KMS-11 (cell line): ENCODE measurements around the gene GPR155.

Experiments
- H2AFZ ChIP-seq: fragments of 200-600 bp; sonication (generic); 2 replicates; pipeline ENCODE4 v1.6.1; 2016; ENCODE audit warnings: antibody characterized with exemption, mixed run types, low read depth
- H3K27ac ChIP-seq: fragments of 200-600 bp; sonication (generic); 2 replicates; pipeline ENCODE4 v1.6.1; 2016; ENCODE audit warnings: mild to moderate bottlenecking, mixed run types
- H3K27me3 ChIP-seq: fragments of 200-600 bp; sonication (generic); 2 replicates; pipeline ENCODE4 v1.6.1; 2017; ENCODE audit warnings: mild to moderate bottlenecking, low read depth, mixed run types, moderate library complexity; ENCODE audit not compliant: insufficient read depth
- H3K36me3 ChIP-seq: fragments of 200-600 bp; sonication (generic); 2 replicates; pipeline ENCODE4 v1.6.1; 2017; ENCODE audit warnings: mild to moderate bottlenecking, mixed run types; ENCODE audit not compliant: insufficient read depth
- H3K4me1 ChIP-seq: fragments of 200-600 bp; sonication (generic); 2 replicates; pipeline ENCODE4 v1.6.1; 2016; ENCODE audit warnings: mild to moderate bottlenecking, low read depth, mixed run types; ENCODE audit not compliant: poor library complexity, severe bottlenecking
- H3K4me2 ChIP-seq: fragments of 200-600 bp; sonication (generic); 2 replicates; pipeline ENCODE4 v1.7.0; 2016; ENCODE audit warnings: mild to moderate bottlenecking, mixed run types
- H3K4me3 ChIP-seq: fragments of 200-600 bp; sonication (generic); IDR thresholded peaks from 2 replicates; pipeline ENCODE4 v1.6.1; 2017; ENCODE audit warnings: low read depth, low read length, mixed read lengths; ENCODE audit not compliant: insufficient read depth
- H3K79me2 ChIP-seq: fragments of 200-600 bp; sonication (generic); 2 replicates; pipeline ENCODE4 v1.6.1; 2016; ENCODE audit warnings: low read depth, mixed run types; ENCODE audit not compliant: insufficient read depth
- H3K9ac ChIP-seq: fragments of 200-600 bp; sonication (generic); 2 replicates; pipeline ENCODE4 v1.6.1; 2016; ENCODE audit warnings: mild to moderate bottlenecking, mixed run types
- H4K20me1 ChIP-seq: fragments of 200-600 bp; sonication (generic); 2 replicates; pipeline ENCODE4 v1.6.1; 2016; ENCODE audit warnings: mild to moderate bottlenecking, mixed run types; ENCODE audit not compliant: insufficient read depth
- CTCF ChIP-seq: fragments of 200-600 bp; sonication (generic); conservative IDR thresholded peaks from 2 replicates; pipeline ENCODE4 v1.6.1; 2017; ENCODE audit warnings: low read depth, mild to moderate bottlenecking, antibody characterized with exemption, low read length, moderate library complexity, mixed read lengths

GPR155 gene

GRCh38 chr2:174527959-174528358 is 41.1 kb upstream of the GPR155 start:
- Histone ChIP-seq H3K36me3 (no peaks in the 10 kb centered on the region), H4K20me1 (no peaks in the 10 kb centered on the region), H3K27me3 (no peaks in the 10 kb centered on the region), H3K27ac (no peak overlapping the region), H3K9ac (no peak overlapping the region), H3K79me2 (no peaks in the 10 kb centered on the region), H3K4me1 (no peaks in the 10 kb centered on the region), H3K4me2 (no peak overlapping the region), H3K4me3 (no peak overlapping the region), H2AFZ (no peak overlapping the region)
- TF ChIP-seq CTCF = no peak

- H3K27me3 ChIP-seq = no peaks in the 10 kb centered on the region
- H3K79me2 ChIP-seq = no peaks in the 10 kb centered on the region
- no peak overlapping the region for H2AFZ ChIP-seq
- no peaks in the 10 kb centered on the region for H3K4me1 ChIP-seq
- H3K36me3 ChIP-seq = no peaks in the 10 kb centered on the region
- no peak overlapping the region for H3K4me3 ChIP-seq
- H4K20me1 ChIP-seq = no peaks in the 10 kb centered on the region
- H3K9ac ChIP-seq = no peak overlapping the region
- no peak for TF ChIP-seq CTCF
- H3K4me2 ChIP-seq = no peak overlapping the region
- no peak overlapping the region for H3K27ac ChIP-seq
These were observed 40.4 kb upstream of the GPR155 start for GRCh38 chr2:174527101-174527721.

- Histone ChIP-seq H3K36me3 (no peaks in the 10 kb centered on the region), H3K79me2 (no peaks in the 10 kb centered on the region), H3K4me3 (no peak overlapping the region), H3K9ac (no peak overlapping the region), H3K4me2 (no peak overlapping the region), H3K27ac (no peak overlapping the region), H4K20me1 (no peaks in the 10 kb centered on the region), H3K27me3 (no peaks in the 10 kb centered on the region), H3K4me1 (no peaks in the 10 kb centered on the region), H2AFZ (no peak overlapping the region)
- no peak for TF ChIP-seq CTCF
These were observed 37.7 kb upstream of the GPR155 start for GRCh38 chr2:174524527-174524926.

GRCh38 chr2:174522553-174522952 is 35.7 kb upstream of the GPR155 start:
- Histone ChIP-seq H3K27me3 (no peaks in the 10 kb centered on the region), H3K79me2 (no peaks in the 10 kb centered on the region), H3K36me3 (no peaks in the 10 kb centered on the region), H2AFZ (no peak overlapping the region), H3K9ac (no peak overlapping the region), H3K4me3 (no peak overlapping the region), H4K20me1 (no peaks in the 10 kb centered on the region), H3K27ac (no peak overlapping the region), H3K4me2 (no peak overlapping the region), H3K4me1 (no peaks in the 10 kb centered on the region)
- no peak for TF ChIP-seq CTCF
